ENCODE measurements around the gene ATP1B4. TPM values are rescaled to one million over a fixed set of nuclear protein-coding genes. Genes with fewer than 3 reads are reported as not detected.

Gene ATP1B4
- total and polyA plus RNA-seq, 10 of the 15 experiments (the other 5 are each of a cell fraction or from before 2014, with no cell fraction given) = not detected

DNA sequence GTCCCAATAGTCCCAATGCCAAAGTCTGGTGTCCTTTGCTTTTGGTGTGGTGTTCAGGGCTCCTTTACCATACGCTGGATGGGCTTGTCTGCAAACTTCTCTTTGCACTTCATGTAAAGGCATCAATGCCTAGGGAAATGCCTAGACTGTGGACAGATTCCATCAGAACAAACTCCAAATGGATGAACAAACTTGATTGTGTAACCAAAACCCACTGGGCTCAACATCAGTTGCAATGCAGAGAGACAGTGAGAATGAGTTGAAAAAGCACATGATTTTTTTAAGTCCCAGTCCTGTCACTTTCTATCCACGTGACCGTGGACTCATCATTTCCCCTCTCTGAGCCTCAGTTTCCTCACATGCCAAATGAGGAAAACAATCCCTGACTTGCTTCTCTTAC is 4.9 kb downstream of the ATP1B4 start:
- ChIA-PET CTCF (no interaction called here), RAD21 (ENCODE audit: unreplicated experiment) (no interaction called here), SMC1A (ENCODE audit: uncharacterized antibody, unreplicated experiment) (no interaction called here), POLR2A (no interaction called here)
- BruUV-seq (replicated peaks) = no TSS peak
- in situ Hi-C loops (cut with MboI) (loop anchor here (5.0 kb wide), 1 partner anchor 106 kb away; no protein-coding TSS in a partner anchor), intact Hi-C loops (cut with micrococcal nuclease; ENCODE audit: unreplicated experiment) (loop anchor here (5.0 kb wide), 2 partner anchors 86 to 111 kb away; no protein-coding TSS in a partner anchor)
- no peak overlapping the region for H2AFZ ChIP-seq (ENCODE audit: control insufficient read depth, low read depth, low read length)
- H3K4me1 ChIP-seq (ENCODE audit: control insufficient read depth, insufficient read depth, low read length) = no peaks in the 10 kb centered on the region
- H3K9me3 ChIP-seq (replicated peaks; ENCODE audit: control insufficient read depth, insufficient read depth, low read length) = no peaks in the 10 kb centered on the region
- TF ChIP-seq, protein P1, sequence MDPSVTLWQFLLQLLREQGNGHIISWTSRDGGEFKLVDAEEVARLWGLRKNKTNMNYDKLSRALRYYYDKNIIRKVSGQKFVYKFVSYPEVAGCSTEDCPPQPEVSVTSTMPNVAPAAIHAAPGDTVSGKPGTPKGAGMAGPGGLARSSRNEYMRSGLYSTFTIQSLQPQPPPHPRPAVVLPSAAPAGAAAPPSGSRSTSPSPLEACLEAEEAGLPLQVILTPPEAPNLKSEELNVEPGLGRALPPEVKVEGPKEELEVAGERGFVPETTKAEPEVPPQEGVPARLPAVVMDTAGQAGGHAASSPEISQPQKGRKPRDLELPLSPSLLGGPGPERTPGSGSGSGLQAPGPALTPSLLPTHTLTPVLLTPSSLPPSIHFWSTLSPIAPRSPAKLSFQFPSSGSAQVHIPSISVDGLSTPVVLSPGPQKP (IDR thresholded peaks at IDR 0.05; ENCODE audit: low read depth, low read length) = no peak
- TF ChIP-seq NFYA (IDR thresholded peaks at IDR 0.05; ENCODE audit: borderline replicate concordance, low read depth, low read length) (no peak), SKIL (IDR thresholded peaks at IDR 0.05; ENCODE audit: low read depth, poor library complexity, severe bottlenecking) (no peak), FOXM1 (IDR thresholded peaks at IDR 0.05; ENCODE audit: low read depth, low read length) (no peak), SREBF2 (IDR thresholded peaks at IDR 0.05; ENCODE audit: low read length) (no peak), EGR1 (IDR thresholded peaks at IDR 0.05; ENCODE audit: borderline replicate concordance in 1 of 2, low read depth in 2 of 2, low read length in 2 of 2) (no peak), ZNF207 (IDR thresholded peaks at IDR 0.05; ENCODE audit: borderline replicate concordance) (no peak), SMC3 (IDR thresholded peaks at IDR 0.05; ENCODE audit: borderline replicate concordance, low read length) (no peak), ESRRA (IDR thresholded peaks at IDR 0.05; ENCODE audit: low read length) (no peak), HDAC2 (IDR thresholded peaks at IDR 0.05) (no peak), CEBPB (IDR thresholded peaks at IDR 0.05; ENCODE audit: borderline replicate concordance in 1 of 2, low read depth in 2 of 2, low read length in 2 of 2) (no peak)
- TF ChIP-seq, protein P2, sequence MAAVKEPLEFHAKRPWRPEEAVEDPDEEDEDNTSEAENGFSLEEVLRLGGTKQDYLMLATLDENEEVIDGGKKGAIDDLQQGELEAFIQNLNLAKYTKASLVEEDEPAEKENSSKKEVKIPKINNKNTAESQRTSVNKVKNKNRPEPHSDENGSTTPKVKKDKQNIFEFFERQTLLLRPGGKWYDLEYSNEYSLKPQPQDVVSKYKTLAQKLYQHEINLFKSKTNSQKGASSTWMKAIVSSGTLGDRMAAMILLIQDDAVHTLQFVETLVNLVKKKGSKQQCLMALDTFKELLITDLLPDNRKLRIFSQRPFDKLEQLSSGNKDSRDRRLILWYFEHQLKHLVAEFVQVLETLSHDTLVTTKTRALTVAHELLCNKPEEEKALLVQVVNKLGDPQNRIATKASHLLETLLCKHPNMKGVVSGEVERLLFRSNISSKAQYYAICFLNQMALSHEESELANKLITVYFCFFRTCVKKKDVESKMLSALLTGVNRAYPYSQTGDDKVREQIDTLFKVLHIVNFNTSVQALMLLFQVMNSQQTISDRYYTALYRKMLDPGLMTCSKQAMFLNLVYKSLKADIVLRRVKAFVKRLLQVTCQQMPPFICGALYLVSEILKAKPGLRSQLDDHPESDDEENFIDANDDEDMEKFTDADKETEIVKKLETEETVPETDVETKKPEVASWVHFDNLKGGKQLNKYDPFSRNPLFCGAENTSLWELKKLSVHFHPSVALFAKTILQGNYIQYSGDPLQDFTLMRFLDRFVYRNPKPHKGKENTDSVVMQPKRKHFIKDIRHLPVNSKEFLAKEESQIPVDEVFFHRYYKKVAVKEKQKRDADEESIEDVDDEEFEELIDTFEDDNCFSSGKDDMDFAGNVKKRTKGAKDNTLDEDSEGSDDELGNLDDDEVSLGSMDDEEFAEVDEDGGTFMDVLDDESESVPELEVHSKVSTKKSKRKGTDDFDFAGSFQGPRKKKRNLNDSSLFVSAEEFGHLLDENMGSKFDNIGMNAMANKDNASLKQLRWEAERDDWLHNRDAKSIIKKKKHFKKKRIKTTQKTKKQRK (IDR thresholded peaks at IDR 0.05; ENCODE audit: low read depth, low read length) = no peak
- TF ChIP-seq, protein P3, sequence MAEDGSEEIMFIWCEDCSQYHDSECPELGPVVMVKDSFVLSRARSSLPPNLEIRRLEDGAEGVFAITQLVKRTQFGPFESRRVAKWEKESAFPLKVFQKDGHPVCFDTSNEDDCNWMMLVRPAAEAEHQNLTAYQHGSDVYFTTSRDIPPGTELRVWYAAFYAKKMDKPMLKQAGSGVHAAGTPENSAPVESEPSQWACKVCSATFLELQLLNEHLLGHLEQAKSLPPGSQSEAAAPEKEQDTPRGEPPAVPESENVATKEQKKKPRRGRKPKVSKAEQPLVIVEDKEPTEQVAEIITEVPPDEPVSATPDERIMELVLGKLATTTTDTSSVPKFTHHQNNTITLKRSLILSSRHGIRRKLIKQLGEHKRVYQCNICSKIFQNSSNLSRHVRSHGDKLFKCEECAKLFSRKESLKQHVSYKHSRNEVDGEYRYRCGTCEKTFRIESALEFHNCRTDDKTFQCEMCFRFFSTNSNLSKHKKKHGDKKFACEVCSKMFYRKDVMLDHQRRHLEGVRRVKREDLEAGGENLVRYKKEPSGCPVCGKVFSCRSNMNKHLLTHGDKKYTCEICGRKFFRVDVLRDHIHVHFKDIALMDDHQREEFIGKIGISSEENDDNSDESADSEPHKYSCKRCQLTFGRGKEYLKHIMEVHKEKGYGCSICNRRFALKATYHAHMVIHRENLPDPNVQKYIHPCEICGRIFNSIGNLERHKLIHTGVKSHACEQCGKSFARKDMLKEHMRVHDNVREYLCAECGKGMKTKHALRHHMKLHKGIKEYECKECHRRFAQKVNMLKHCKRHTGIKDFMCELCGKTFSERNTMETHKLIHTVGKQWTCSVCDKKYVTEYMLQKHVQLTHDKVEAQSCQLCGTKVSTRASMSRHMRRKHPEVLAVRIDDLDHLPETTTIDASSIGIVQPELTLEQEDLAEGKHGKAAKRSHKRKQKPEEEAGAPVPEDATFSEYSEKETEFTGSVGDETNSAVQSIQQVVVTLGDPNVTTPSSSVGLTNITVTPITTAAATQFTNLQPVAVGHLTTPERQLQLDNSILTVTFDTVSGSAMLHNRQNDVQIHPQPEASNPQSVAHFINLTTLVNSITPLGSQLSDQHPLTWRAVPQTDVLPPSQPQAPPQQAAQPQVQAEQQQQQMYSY (CRISPR knock-in tag; IDR thresholded peaks at IDR 0.05) = no peak
- ATAC-seq (no peak), DNase-seq (ENCODE audit: low read depth, low spot score) (no peak), FAIRE-seq (no peak)
- no peaks in the 10 kb centered on the region for H4K20me1 ChIP-seq (ENCODE audit: control insufficient read depth, insufficient read depth)
- no peaks in the 10 kb centered on the region for H3K27me3 ChIP-seq (replicated peaks in 1 of 2; ENCODE audit: control insufficient read depth in 2 of 2, insufficient read depth in 2 of 2, low read length in 1 of 2)
- H3K9ac ChIP-seq (ENCODE audit: control insufficient read depth, insufficient read depth, low read length) = no peak overlapping the region
- no peak overlapping the region for H3K27ac ChIP-seq (ENCODE audit: control insufficient read depth, insufficient read depth)
- H3K36me3 ChIP-seq (ENCODE audit: control insufficient read depth in 2 of 2, insufficient read depth in 2 of 2, low read length in 1 of 2) = no peaks in the 10 kb centered on the region
- 17% methylated on average over 3 of the region's 3 CpGs for WGBS (ENCODE audit: insufficient coverage, insufficient replicate concordance, low lambda C conversion rate, missing lambda C conversion rate)
- no peak overlapping the region for H3K4me3 ChIP-seq
- no peak overlapping the region for H3K4me2 ChIP-seq (ENCODE audit: control insufficient read depth, insufficient read depth)
- no peaks in the 10 kb centered on the region for H3K79me2 ChIP-seq (ENCODE audit: control insufficient read depth, insufficient read depth, low read length)
